Left ventricle myocardium inferior (tissue), 1 donor: Measurements from ENCODE around the gene CYTL1. TPM values are rescaled to one million over a fixed set of nuclear protein-coding genes. Genes with fewer than 3 reads are reported as not detected.
"Not testable (repeated sequence)": the region's sequence is repeated elsewhere in the genome, so short reads cannot be mapped to it uniquely, and the experiment has no call there.

ENCODE experiments used
- DNase-seq: peaks from one replicate; pipeline ENCODE4 v3.0.0-alpha.2; 2020
- H3K27ac ChIP-seq: fragments of 200-600 bp; replicated peaks from 2 replicates; pipeline ENCODE4 v1.8.0; 2021
- H3K27me3 ChIP-seq: fragments of 200-600 bp; 2 replicates; pipeline ENCODE4 v1.8.0; 2021; ENCODE audit warnings: low read depth
- H3K36me3 ChIP-seq: fragments of 200-600 bp; 2 replicates; pipeline ENCODE4 v1.8.0; 2021
- H3K4me1 ChIP-seq: fragments of 200-600 bp; 2 replicates; pipeline ENCODE4 v1.8.0; 2021
- H3K4me3 ChIP-seq: fragments of 200-600 bp; 2 replicates; pipeline ENCODE4 v1.8.0; 2021; ENCODE audit warnings: mild to moderate bottlenecking, moderate library complexity
- H3K9me3 ChIP-seq: fragments of 200-600 bp; replicated peaks from 2 replicates; pipeline ENCODE4 v1.8.0; 2021
- intact Hi-C: fragments of 100-400 bp; cut with micrococcal nuclease; formaldehyde crosslinking; loops from one replicate; pipeline ENCODE4 v1.11.0; 2022
- total RNA-seq: library from RNA; stranded (reverse); fragmentation: NEBNext Ultra II Directional; extraction: Animal tissue kit (Norgen Biotek cat#: 25700); gene quantifications from one replicate; pipeline ENCODE4 v1.2.1, GENCODE V29; 2021
- TF ChIP-seq, protein P1 (sequence below): fragments of 200-600 bp; IDR thresholded peaks from 2 replicates; pipeline ENCODE4 v1.8.0; 2021; ENCODE audit warnings: antibody characterized with exemption, mild to moderate bottlenecking, borderline replicate concordance
- donor health status: DM: no; HTN: yes; CAD: no; lungs with severe emphysema.

CYTL1 gene
- total RNA-seq, 1 donor from 2014 or later, result 0.47 TPM

GRCh38 chr4:5012244-5012898, 6.9 kb downstream of the CYTL1 start:
- H3K9me3 ChIP-seq, result peaks cover 5% of the 10 kb centered on the region
- TF ChIP-seq, protein P1, sequence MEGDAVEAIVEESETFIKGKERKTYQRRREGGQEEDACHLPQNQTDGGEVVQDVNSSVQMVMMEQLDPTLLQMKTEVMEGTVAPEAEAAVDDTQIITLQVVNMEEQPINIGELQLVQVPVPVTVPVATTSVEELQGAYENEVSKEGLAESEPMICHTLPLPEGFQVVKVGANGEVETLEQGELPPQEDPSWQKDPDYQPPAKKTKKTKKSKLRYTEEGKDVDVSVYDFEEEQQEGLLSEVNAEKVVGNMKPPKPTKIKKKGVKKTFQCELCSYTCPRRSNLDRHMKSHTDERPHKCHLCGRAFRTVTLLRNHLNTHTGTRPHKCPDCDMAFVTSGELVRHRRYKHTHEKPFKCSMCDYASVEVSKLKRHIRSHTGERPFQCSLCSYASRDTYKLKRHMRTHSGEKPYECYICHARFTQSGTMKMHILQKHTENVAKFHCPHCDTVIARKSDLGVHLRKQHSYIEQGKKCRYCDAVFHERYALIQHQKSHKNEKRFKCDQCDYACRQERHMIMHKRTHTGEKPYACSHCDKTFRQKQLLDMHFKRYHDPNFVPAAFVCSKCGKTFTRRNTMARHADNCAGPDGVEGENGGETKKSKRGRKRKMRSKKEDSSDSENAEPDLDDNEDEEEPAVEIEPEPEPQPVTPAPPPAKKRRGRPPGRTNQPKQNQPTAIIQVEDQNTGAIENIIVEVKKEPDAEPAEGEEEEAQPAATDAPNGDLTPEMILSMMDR, result no peak
- DNase-seq, result no peak
- H3K36me3 ChIP-seq, result no peaks in the 10 kb centered on the region
- no peak overlapping the region for H3K27ac ChIP-seq
- peaks cover 82% of the 10 kb centered on the region for H3K27me3 ChIP-seq
- intact Hi-C loops, result no loop called here
- no peak overlapping the region for H3K4me3 ChIP-seq
- H3K4me1 ChIP-seq, result no peaks in the 10 kb centered on the region

- H3K27me3 ChIP-seq, result peaks cover 82% of the 10 kb centered on the region
- H3K9me3 ChIP-seq, result peaks cover 5% of the 10 kb centered on the region
- intact Hi-C loops, result no loop called here
Measured at GRCh38 chr4:5010984-5011383, 8.3 kb downstream of the CYTL1 start.

GRCh38 chr4:5009796-5010195, 9.5 kb downstream of the CYTL1 start:
- peaks cover 82% of the 10 kb centered on the region for H3K27me3 ChIP-seq
- TF ChIP-seq, protein P1, result no peak
- intact Hi-C loops, result no loop called here
- H3K4me1 ChIP-seq, result no peaks in the 10 kb centered on the region
- DNase-seq, result no peak
- H3K27ac ChIP-seq, result no peak overlapping the region
- H3K9me3 ChIP-seq, result peaks cover 5% of the 10 kb centered on the region
- no peak overlapping the region for H3K4me3 ChIP-seq
- H3K36me3 ChIP-seq, result no peaks in the 10 kb centered on the region

More at GRCh38 chr4:5010984-5011383, 8.3 kb downstream of the CYTL1 start:
- TF ChIP-seq, protein P1, result no peak
- DNase-seq, result no peak
- no peaks in the 10 kb centered on the region for H3K4me1 ChIP-seq
- H3K4me3 ChIP-seq, result no peak overlapping the region
- H3K36me3 ChIP-seq, result no peaks in the 10 kb centered on the region
- no peak overlapping the region for H3K27ac ChIP-seq

GRCh38 chr4:5006932-5007331, 12.3 kb downstream of the CYTL1 start:
- H3K9me3 ChIP-seq, H3K36me3 ChIP-seq, H3K4me1 ChIP-seq, DNase-seq, intact Hi-C loops, H3K4me3 ChIP-seq, H3K27ac ChIP-seq: not testable (repeated sequence)
- peaks cover 83% of the 10 kb centered on the region for H3K27me3 ChIP-seq

DNA sequence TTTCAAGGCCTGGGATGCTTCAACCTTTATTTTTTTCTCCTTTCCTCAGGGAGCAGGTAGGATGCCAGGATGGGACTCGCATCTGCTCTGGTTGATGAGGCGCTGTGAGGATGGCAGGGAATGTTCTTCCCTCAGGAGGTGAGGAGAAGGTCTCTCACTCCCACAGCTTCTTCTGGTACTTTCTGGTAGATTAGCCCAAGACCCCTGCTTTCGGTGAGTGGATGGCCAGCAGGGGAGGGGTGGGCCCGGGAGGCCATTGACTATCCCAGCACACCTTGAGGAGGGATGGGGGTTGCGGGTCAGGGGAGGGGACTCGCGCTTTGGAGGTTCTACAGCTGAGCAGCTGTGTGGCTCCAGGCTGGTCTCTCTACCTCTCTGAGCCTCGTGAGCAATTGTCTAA, 14.8 kb downstream of the CYTL1 start:
- no peak overlapping the region for H3K4me3 ChIP-seq
- H3K4me1 ChIP-seq, result no peaks in the 10 kb centered on the region
- peaks cover 79% of the 10 kb centered on the region for H3K27me3 ChIP-seq
- no peaks in the 10 kb centered on the region for H3K9me3 ChIP-seq
- no peak overlapping the region for H3K27ac ChIP-seq
- DNase-seq, result no peak
- H3K36me3 ChIP-seq, result no peaks in the 10 kb centered on the region
- intact Hi-C loops, result no loop called here
- TF ChIP-seq, protein P1, result no peak

DNA sequence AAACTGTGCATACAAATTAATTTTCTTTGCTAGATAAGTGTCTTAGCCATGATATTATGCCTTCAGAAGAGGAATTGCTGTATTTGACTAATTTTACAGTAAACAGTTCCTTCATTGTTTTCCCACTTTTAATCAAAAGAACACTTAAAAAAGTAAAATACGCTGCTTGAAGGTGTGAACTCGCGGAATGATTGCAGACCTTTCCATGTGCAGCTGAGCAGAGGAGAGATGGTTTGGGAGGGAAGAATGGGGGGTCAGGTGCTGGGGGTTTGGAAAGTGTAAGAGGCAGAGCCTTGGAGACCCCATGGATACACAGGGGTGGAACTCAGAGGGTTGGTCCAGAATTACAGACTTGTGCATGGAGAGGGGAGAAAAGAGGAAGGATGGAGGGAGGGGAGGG, 15.3 kb downstream of the CYTL1 start:
- Histone ChIP-seq H3K27me3 (peaks cover 76% of the 10 kb centered on the region), H3K9me3 (no peaks in the 10 kb centered on the region), H3K27ac (no peak overlapping the region), H3K36me3 (no peaks in the 10 kb centered on the region), H3K4me3 (no peak overlapping the region), H3K4me1 (no peaks in the 10 kb centered on the region)
- no peak for DNase-seq
- TF ChIP-seq, protein P1, result no peak
- intact Hi-C loops, result no loop called here
